ENCODE measurements around the gene GPS1. TPM values are rescaled to one million over a fixed set of nuclear protein-coding genes. Genes with fewer than 3 reads are reported as not detected.
A peak's percentile ranks its signal among the peaks of the same experiment; 100 is the strongest.

The GPS1 gene
- total and polyA plus RNA-seq, 2 experiments from 2014 or later: 101 to 160 TPM

DNA sequence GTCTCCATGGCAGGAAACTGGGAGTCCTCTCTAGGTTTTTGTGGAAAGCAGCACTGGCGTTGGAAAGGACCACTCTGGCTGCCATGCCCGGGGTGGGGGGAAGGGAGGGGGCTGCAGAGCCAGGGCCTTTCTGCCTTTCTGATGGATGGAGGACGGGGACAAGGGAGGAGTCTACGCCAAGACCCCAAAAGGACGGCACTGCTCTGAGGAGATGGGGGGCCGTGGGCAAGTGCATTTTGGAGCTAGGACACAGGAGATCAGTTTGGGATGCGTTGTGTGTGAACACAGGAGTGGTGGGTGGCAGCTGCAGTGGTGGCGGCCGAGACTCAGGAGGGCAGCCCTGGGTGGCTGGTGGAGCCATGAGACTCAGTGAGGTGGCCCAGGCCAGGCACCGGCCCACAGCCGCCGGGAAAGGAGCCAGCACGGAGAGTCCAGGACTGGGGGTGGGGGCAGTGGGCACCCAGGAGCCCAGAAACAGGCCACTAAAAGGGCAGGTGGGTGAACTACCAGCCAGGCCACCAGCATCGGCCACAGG lies 31.1 kb upstream of the GPS1 start:
- Histone ChIP-seq H3K27ac (no peak overlapping the region), H2AFZ (no peak overlapping the region), H3K4me3 (no peak overlapping the region), H3K36me3 (replicated peaks; ENCODE audit: insufficient read depth, low read depth) (no peaks in the 10 kb centered on the region), H3K79me2 (peaks cover 11% of the 10 kb centered on the region), H4K20me1 (ENCODE audit: insufficient read depth, poor library complexity, severe bottlenecking) (no peaks in the 10 kb centered on the region), H3K4me1 (ENCODE audit: insufficient read depth) (peaks cover 19% of the 10 kb centered on the region), H3K4me2 (no peak overlapping the region), H3K27me3 (no peaks in the 10 kb centered on the region), H3K9me3 (ENCODE audit: low read depth) (no peaks in the 10 kb centered on the region), H3K9me2 (replicated peaks; ENCODE audit: insufficient read depth) (no peaks in the 10 kb centered on the region)
- no peak for DNase-seq (ENCODE audit: low spot score)
- 93% methylated on average over 13 of the region's 14 CpGs for WGBS (ENCODE audit: low lambda C conversion rate, missing lambda C conversion rate)
- TF ChIP-seq EZH2 (IDR thresholded peaks at IDR 0.05; ENCODE audit: borderline replicate concordance): no peak
- no peak for TF ChIP-seq EZH2phosphoT487 (IDR thresholded peaks at IDR 0.05; ENCODE audit: low read depth, severe bottlenecking, unreplicated experiment)
- TF ChIP-seq, protein P1, sequence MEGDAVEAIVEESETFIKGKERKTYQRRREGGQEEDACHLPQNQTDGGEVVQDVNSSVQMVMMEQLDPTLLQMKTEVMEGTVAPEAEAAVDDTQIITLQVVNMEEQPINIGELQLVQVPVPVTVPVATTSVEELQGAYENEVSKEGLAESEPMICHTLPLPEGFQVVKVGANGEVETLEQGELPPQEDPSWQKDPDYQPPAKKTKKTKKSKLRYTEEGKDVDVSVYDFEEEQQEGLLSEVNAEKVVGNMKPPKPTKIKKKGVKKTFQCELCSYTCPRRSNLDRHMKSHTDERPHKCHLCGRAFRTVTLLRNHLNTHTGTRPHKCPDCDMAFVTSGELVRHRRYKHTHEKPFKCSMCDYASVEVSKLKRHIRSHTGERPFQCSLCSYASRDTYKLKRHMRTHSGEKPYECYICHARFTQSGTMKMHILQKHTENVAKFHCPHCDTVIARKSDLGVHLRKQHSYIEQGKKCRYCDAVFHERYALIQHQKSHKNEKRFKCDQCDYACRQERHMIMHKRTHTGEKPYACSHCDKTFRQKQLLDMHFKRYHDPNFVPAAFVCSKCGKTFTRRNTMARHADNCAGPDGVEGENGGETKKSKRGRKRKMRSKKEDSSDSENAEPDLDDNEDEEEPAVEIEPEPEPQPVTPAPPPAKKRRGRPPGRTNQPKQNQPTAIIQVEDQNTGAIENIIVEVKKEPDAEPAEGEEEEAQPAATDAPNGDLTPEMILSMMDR (IDR thresholded peaks at IDR 0.05; ENCODE audit: poor library complexity): no peak

DNA sequence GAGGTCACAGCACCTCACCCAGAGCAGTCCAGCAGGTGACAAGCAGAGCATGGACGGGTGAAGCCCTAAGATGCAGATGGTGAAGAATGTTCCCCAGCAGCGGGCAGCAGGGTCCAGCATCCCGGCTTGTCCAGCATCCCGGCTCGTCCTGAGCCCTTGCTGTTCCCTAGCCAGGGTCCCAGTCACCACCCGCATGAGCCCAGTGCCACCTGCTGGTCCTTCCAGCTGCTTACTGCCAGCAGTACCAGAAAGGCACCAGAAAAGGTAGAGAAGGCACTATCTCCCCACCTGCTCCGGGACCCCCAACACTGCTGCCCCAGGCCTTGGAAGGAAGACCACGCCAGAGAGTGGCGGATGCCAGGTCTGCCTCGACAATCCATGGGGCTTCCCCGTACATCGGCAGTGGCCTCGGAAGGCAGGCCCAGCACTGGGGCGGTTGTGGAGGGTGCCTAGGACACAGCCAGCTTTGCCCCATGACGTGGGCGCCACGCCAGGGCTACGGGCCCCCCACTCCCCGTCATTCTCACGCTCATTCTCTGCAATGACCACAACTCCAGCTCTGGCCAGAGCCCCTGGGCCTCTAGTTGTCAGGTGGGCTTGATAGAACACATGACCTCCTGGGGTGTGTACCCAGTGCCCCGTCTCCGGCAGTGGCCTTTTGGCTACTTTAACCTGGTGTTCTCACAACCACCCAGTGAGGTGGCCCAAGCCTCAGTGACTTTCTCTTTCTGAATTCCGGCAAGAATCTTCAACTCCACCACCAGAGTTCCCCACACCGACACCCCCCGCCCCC lies 30.4 kb upstream of the GPS1 start:
- Histone ChIP-seq H3K9me3 (ENCODE audit: low read depth) (no peaks in the 10 kb centered on the region), H3K4me1 (ENCODE audit: insufficient read depth) (peaks cover 19% of the 10 kb centered on the region), H3K27ac (no peak overlapping the region), H3K4me2 (peak overlapping the region; percentile 90), H3K27me3 (no peaks in the 10 kb centered on the region), H3K36me3 (replicated peaks; ENCODE audit: insufficient read depth, low read depth) (no peaks in the 10 kb centered on the region), H3K79me2 (peaks cover 11% of the 10 kb centered on the region), H3K9me2 (replicated peaks; ENCODE audit: insufficient read depth) (no peaks in the 10 kb centered on the region), H2AFZ (no peak overlapping the region), H3K4me3 (no peak overlapping the region), H4K20me1 (ENCODE audit: insufficient read depth, poor library complexity, severe bottlenecking) (no peaks in the 10 kb centered on the region)
- 71% methylated on average over 24 of the region's 25 CpGs for WGBS (ENCODE audit: low lambda C conversion rate, missing lambda C conversion rate)
- peak; percentile 77 for DNase-seq (ENCODE audit: low spot score)
- TF ChIP-seq, protein P1 (IDR thresholded peaks at IDR 0.05; ENCODE audit: poor library complexity): peak; percentile 64
- TF ChIP-seq EZH2phosphoT487 (IDR thresholded peaks at IDR 0.05; ENCODE audit: low read depth, severe bottlenecking, unreplicated experiment): no peak

DNA sequence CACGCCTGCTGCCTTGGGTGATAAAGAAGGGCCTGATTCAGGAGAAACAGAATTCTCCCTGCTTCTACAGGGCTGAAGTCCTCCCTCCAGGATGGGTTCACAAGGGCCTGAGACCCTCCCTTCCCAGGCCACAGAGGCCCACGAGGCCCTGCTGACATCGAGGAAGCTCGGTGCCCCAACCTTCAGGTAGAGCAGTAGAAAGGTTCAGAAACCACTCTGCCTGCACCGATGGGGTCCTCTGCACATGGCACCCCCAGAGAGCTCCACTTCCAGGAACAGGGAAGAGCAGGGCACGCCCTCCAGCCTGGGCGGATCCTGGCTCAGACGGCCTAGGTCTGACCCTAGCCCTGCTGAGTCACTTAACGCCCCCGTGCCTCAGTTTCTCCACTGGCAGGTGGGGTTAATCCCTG lies 29.8 kb upstream of the GPS1 start:
- H3K36me3 ChIP-seq (replicated peaks; ENCODE audit: insufficient read depth, low read depth): no peaks in the 10 kb centered on the region
- no peaks in the 10 kb centered on the region for H3K9me2 ChIP-seq (replicated peaks; ENCODE audit: insufficient read depth)
- 19% methylated on average over 10 of the region's 10 CpGs for WGBS (ENCODE audit: low lambda C conversion rate, missing lambda C conversion rate)
- TF ChIP-seq EZH2 (IDR thresholded peaks at IDR 0.05; ENCODE audit: borderline replicate concordance): no peak
- TF ChIP-seq, protein P1 (IDR thresholded peaks at IDR 0.05; ENCODE audit: poor library complexity): no peak
- TF ChIP-seq EZH2phosphoT487 (IDR thresholded peaks at IDR 0.05; ENCODE audit: low read depth, severe bottlenecking, unreplicated experiment): no peak
- no peaks in the 10 kb centered on the region for H3K9me3 ChIP-seq (ENCODE audit: low read depth)
- no peak for DNase-seq (ENCODE audit: low spot score)
- peaks cover 11% of the 10 kb centered on the region for H3K79me2 ChIP-seq
- no peaks in the 10 kb centered on the region for H3K27me3 ChIP-seq
- H3K4me3 ChIP-seq: peak overlapping the region; percentile 32
- peak overlapping the region; percentile 90 for H3K4me2 ChIP-seq
- no peak overlapping the region for H2AFZ ChIP-seq
- no peak overlapping the region for H3K27ac ChIP-seq
- peaks cover 19% of the 10 kb centered on the region for H3K4me1 ChIP-seq (ENCODE audit: insufficient read depth)
- H4K20me1 ChIP-seq (ENCODE audit: insufficient read depth, poor library complexity, severe bottlenecking): no peaks in the 10 kb centered on the region
